AG04450 (cell line): ENCODE results near the gene TGFB3. TPM values are rescaled to one million over a fixed set of nuclear protein-coding genes. Genes with fewer than 3 reads are reported as not detected.

Source experiments
- CTCF ChIA-PET: fragments of 300-600, 350-600 bp; formaldehyde crosslinking; extraction: SDS; loops from one replicate; lab custom pipeline; 2022; ENCODE audit warnings: antibody characterized with exemption, inconsistent platforms; lab: Charles Lee
- POLR2A ChIA-PET: fragments of 350-600 bp; formaldehyde crosslinking; extraction: SDS; loops from one replicate; lab custom pipeline; 2021; ENCODE audit warnings: antibody characterized with exemption, inconsistent platforms; lab: Yijun Ruan, JAX
- DNase-seq: peaks from one replicate; pipeline ENCODE4 v3.0.0-alpha.2; 2011; ENCODE audit warnings: low read depth, low spot score
- H3K27ac ChIP-seq: one replicate; pipeline ENCODE4 v1.5.1; 2012; ENCODE audit warnings: low read depth, low read length, control low read depth
- H3K27me3 ChIP-seq: one replicate; pipeline ENCODE4 v1.6.0; 2012; ENCODE audit warnings: low read length; ENCODE audit not compliant: control insufficient read depth, insufficient read depth
- H3K4me3 ChIP-seq: 2 replicates; pipeline ENCODE4 v1.5.1; 2011; ENCODE audit warnings: mild to moderate bottlenecking, low read depth, low read length, control low read depth
- H3K9me3 ChIP-seq: 2 replicates; pipeline ENCODE4 v1.5.1; 2012; ENCODE audit warnings: low read length; ENCODE audit not compliant: control insufficient read depth, insufficient read depth
- CTCF ChIP-seq: IDR thresholded peaks from 2 replicates; pipeline ENCODE4 v1.5.1; 2011; ENCODE audit warnings: low read depth, low read length, control low read depth, inconsistent platforms
- polyA plus RNA-seq: library from polyadenylated mRNA; depleted of rRNA; stranded (reverse); fragments of >200 nt; gene quantifications from 2 replicates; pipeline ENCODE4 v1.2.3, GENCODE V29; 2011

Gene TGFB3
- polyA plus RNA-seq, 1 experiment: 3.6 TPM

- no peak for TF ChIP-seq CTCF
- Histone ChIP-seq H3K27me3 (no peaks in the 10 kb centered on the region), H3K9me3 (no peaks in the 10 kb centered on the region), H3K4me3 (no peak overlapping the region), H3K27ac (no peak overlapping the region)
- ChIA-PET POLR2A (no interaction called here), CTCF (interaction anchor here (0.8 to 21.2 kb wide), 2 partner anchors 14 to 285 kb away, joined by 3 to 484 read pairs; no protein-coding TSS in a partner anchor)
- no peak for DNase-seq
These were observed 14.7 kb upstream of the TGFB3 start for GRCh38 chr14:75996488-75996887.

- peak overlapping the region; percentile 92 for H3K27ac ChIP-seq
- peak; percentile 80 for DNase-seq
- H3K4me3 ChIP-seq: peak overlapping the region; percentile 34
- ChIA-PET CTCF (interaction anchor here (1.1 to 21.2 kb wide), 6 partner anchors 10 to 284 kb away, joined by 3 to 484 read pairs (median 8); partner anchors contain the start of genes IFT43 and TGFB3), POLR2A (interaction anchor here (0.8 to 1.2 kb wide), 2 partner anchors 10 to 13 kb away, joined by 3 read pairs; partner anchors contain the start of gene IFT43)
- no peaks in the 10 kb centered on the region for H3K9me3 ChIP-seq
- TF ChIP-seq CTCF: no peak
- no peaks in the 10 kb centered on the region for H3K27me3 ChIP-seq
These were observed 13.7 kb upstream of the TGFB3 start for GRCh38 chr14:75995372-75996041.

GRCh38 chr14:75993567-75994041 is 11.8 kb upstream of the TGFB3 start:
- no peak for TF ChIP-seq CTCF
- ChIA-PET CTCF (interaction anchor here (2.9 to 21.2 kb wide), 2 partner anchors 11 to 282 kb away, joined by 25 to 484 read pairs; partner anchors contain the start of gene TGFB3), POLR2A (no interaction called here)
- Histone ChIP-seq H3K27me3 (no peaks in the 10 kb centered on the region), H3K9me3 (no peaks in the 10 kb centered on the region), H3K27ac (no peak overlapping the region), H3K4me3 (no peak overlapping the region)
- DNase-seq: no peak

GRCh38 chr14:75991753-75992152 is 10.0 kb upstream of the TGFB3 start:
- no peak for TF ChIP-seq CTCF
- ChIA-PET CTCF (interaction anchor here (21.2 kb wide), 1 partner anchor 280 kb away, joined by 484 read pairs; no protein-coding TSS in a partner anchor), POLR2A (no interaction called here)
- Histone ChIP-seq H3K27ac (no peak overlapping the region), H3K9me3 (no peaks in the 10 kb centered on the region), H3K27me3 (no peaks in the 10 kb centered on the region), H3K4me3 (no peak overlapping the region)
- no peak for DNase-seq

- CTCF ChIA-PET: interaction anchor here (1.2 to 21.2 kb wide), 2 partner anchors 228 to 279 kb away, joined by 4 to 484 read pairs; no protein-coding TSS in a partner anchor
- H3K27ac ChIP-seq: no peak overlapping the region
These were observed 8.5 kb upstream of the TGFB3 start for GRCh38 chr14:75990297-75990696.

More at GRCh38 chr14:75990297-75990696, 8.5 kb upstream of the TGFB3 start:
- no peak for TF ChIP-seq CTCF
- Histone ChIP-seq H3K9me3 (no peaks in the 10 kb centered on the region), H3K4me3 (no peak overlapping the region), H3K27me3 (no peaks in the 10 kb centered on the region)
- DNase-seq: no peak
- POLR2A ChIA-PET: no interaction called here
